H1 (cell line): ENCODE measurements around the gene ZC3H7B. TPM values are rescaled to one million over a fixed set of nuclear protein-coding genes. Genes with fewer than 3 reads are reported as not detected.

Experiments
- CHD2 ChIP-seq: IDR thresholded peaks from 2 replicates; pipeline ENCODE4 v1.6.1; 2012; ENCODE audit warnings: low read length, improper control_type of control experiment
- KDM1A ChIP-seq: fragments of 200-600, 300-600 bp; sonication (generic); IDR thresholded peaks from 2 replicates; pipeline ENCODE4 v1.7.1; 2016; ENCODE audit warnings: mild to moderate bottlenecking, low read length, borderline replicate concordance
- NRF1 ChIP-seq: IDR thresholded peaks from 2 replicates; pipeline ENCODE4 v1.6.1; 2011; ENCODE audit warnings: mild to moderate bottlenecking, low read depth, low read length, improper control_type of control experiment
- TBP ChIP-seq: IDR thresholded peaks from 2 replicates; pipeline ENCODE4 v1.6.1; 2011; ENCODE audit warnings: low read depth, low read length, improper control_type of control experiment
- ZNF274 ChIP-seq: IDR thresholded peaks from 2 replicates; pipeline ENCODE4 v1.7.0; 2012; ENCODE audit warnings: low read length, borderline replicate concordance; ENCODE audit errors: extremely low read depth
- polyA plus RNA-seq, 7 experiments: library from polyadenylated mRNA; depleted of rRNA in 3 of 7; stranded (reverse) in 5 of 7; unstranded in 2 of 7; fragments of >200 nt in 5 of 7; fragments of 200-250 nt in 2 of 7; gene quantifications; 1 replicate in 5 of 7; 2 replicates in 1 of 7; 4 replicates in 1 of 7; pipeline versions ENCODE4 v1.2.1 to v1.2.3, GENCODE V29; 2011 to 2013; ENCODE audit warnings: missing spikeins in 2 of 7, mixed read lengths in 2 of 7
- total RNA-seq: library from RNA; stranded (reverse); fragmentation: NEBNext Ultra II Directional; extraction: Animal tissue kit (Norgen Biotek cat#: 25700); gene quantifications from 2 replicates; pipeline ENCODE4 v1.2.1, GENCODE V29; 2021
- TF ChIP-seq, protein P1 (sequence below), 3 experiments: IDR thresholded peaks; 1 replicate in 2 of 3; 2 replicates in 1 of 3; pipeline versions ENCODE4 v1.5.1 to v1.6.1; 2011; ENCODE audit warnings: low read length in 3 of 3, mild to moderate bottlenecking in 3 of 3, inconsistent platforms in 2 of 3, low read depth in 1 of 3, moderate library complexity in 1 of 3; ENCODE audit not compliant: insufficient read depth in 1 of 3; ENCODE audit errors: control extremely low read depth in 1 of 3

Gene ZC3H7B
- total and polyA plus RNA-seq, 2 of the 8 experiments (the other 6 are each of a cell fraction or from before 2014, with no cell fraction given): 35.5 to 78.6 TPM

DNA sequence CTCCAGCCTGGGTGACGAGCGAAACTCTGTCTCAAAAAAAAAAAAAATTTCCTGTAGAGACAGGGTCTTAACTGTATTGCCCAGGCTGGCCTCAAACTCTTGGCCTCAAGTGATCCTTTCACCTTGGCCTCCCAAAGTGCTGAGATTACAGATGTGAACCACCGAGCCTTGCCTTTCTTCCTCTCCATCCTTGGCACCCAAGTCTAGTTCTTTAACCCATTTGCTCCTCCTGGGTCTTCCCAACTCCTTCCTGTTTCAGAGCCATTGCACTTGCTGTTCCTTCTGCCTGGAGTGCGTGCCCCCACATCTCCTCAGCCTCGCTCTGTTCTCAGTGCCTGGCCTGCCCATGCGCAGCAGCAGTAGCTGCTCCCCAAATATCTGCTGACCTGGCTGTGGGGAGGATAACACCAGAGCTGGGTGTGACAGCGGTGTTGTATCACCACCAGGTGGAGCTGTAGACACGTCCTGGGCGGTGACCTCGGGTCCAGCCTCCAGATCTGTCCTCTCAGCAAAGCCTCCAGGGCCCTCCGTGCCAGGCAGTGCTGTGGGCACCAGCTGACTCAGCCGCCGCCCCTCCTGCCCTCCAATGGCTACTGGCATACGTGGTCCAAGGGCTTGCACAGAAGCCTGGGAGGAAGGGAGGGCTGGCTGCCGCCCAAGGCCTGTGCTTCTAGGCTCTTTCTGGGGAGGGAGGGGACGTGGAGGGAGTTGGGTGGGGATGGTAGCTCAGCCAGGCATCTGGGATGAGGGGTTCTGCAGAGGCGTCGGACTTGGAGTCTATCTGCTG, 102.4 kb downstream of the ZC3H7B start (continued):
- TF ChIP-seq NRF1: peak; percentile 76
- TF ChIP-seq, protein P1, sequence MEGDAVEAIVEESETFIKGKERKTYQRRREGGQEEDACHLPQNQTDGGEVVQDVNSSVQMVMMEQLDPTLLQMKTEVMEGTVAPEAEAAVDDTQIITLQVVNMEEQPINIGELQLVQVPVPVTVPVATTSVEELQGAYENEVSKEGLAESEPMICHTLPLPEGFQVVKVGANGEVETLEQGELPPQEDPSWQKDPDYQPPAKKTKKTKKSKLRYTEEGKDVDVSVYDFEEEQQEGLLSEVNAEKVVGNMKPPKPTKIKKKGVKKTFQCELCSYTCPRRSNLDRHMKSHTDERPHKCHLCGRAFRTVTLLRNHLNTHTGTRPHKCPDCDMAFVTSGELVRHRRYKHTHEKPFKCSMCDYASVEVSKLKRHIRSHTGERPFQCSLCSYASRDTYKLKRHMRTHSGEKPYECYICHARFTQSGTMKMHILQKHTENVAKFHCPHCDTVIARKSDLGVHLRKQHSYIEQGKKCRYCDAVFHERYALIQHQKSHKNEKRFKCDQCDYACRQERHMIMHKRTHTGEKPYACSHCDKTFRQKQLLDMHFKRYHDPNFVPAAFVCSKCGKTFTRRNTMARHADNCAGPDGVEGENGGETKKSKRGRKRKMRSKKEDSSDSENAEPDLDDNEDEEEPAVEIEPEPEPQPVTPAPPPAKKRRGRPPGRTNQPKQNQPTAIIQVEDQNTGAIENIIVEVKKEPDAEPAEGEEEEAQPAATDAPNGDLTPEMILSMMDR (IDR thresholded peaks at IDR 0.05; ENCODE audit: control extremely low read depth in 1 of 3, insufficient read depth in 1 of 3, low read depth in 1 of 3, low read length in 3 of 3): peak; percentile 95 to 100 (median 99)
- peak; percentile 33; the same call in 1 of the 2 replicates for TF ChIP-seq KDM1A
- 0 out of 2 replicates have a peak, but pooled peaks have one; percentile 42 for TF ChIP-seq CHD2
- TF ChIP-seq TBP: peak; percentile 24; the same call in 1 of the 2 replicates
- no peak for TF ChIP-seq ZNF274
